Measurements from ENCODE around the gene LRRC8D.

DNA sequence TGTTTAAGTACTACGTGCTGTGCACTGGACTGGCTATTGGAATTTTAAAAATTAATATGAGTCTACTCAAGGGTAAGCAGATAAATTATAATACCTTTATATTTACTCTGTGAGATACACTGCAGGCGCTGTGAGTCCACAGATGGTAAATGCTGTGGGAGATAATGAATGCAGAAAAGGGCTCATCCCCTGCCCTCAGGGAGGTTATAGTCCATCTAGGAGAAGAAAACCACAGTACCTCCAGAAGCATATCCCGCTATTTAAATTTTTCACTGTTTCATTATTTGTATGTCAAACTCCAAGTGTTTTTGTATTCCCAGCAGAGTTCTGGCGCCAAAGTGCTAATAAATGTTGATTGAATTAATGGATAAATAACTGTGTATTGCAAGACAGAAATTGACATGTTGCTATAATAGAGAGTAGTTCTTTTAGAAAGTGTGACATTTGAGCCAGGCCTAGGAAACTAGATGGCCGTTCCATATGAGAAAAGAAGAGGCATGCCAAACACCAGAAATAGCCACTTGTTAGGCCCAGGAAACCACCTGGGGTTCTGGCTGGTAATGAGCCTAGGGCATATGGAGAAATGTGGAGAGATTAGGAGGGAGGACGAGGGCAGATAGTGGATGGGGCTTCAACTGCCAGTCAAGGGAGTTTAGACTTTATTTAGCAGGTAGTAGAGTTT, 61.7 kb downstream of the LRRC8D start:
- TF ChIP-seq POLR2A (IDR thresholded peaks at IDR 0.05), result no peak
- TF ChIP-seq, protein P1, sequence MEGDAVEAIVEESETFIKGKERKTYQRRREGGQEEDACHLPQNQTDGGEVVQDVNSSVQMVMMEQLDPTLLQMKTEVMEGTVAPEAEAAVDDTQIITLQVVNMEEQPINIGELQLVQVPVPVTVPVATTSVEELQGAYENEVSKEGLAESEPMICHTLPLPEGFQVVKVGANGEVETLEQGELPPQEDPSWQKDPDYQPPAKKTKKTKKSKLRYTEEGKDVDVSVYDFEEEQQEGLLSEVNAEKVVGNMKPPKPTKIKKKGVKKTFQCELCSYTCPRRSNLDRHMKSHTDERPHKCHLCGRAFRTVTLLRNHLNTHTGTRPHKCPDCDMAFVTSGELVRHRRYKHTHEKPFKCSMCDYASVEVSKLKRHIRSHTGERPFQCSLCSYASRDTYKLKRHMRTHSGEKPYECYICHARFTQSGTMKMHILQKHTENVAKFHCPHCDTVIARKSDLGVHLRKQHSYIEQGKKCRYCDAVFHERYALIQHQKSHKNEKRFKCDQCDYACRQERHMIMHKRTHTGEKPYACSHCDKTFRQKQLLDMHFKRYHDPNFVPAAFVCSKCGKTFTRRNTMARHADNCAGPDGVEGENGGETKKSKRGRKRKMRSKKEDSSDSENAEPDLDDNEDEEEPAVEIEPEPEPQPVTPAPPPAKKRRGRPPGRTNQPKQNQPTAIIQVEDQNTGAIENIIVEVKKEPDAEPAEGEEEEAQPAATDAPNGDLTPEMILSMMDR (IDR thresholded peaks at IDR 0.05), result no peak

Measured in lower leg skin (tissue), 3 donors.